IPS DF 4.7 (cell line): ENCODE results near the gene WWC2.

Source experiments
- DNase-seq: peaks from one replicate; pipeline ENCODE4 v3.0.0-alpha.2; 2013; ENCODE audit warnings: low spot score; ENCODE audit errors: extremely low read depth

The WWC2 gene

GRCh38 chr4:183200453-183200852 is 101.4 kb downstream of the WWC2 start:
- DNase-seq: no peak

DNA sequence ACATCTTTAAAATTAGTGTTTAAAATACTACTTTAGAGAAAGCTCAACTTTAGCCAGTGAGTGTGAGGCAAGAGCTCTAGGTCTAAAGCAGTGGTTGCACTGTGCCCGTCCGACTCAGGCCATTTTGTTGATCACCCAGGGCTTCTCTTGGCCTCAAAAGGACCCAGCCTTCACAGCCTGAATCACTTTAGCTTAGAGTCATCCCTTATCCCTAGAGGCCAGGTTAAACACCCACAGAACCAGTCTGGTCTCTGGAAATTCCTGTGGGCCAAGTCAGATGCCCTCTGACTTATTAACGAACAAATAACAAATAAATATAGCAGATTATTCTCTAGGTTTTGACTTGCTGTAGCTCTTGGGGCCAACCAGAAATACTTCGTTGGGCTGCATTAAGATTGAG is 102.3 kb downstream of the WWC2 start:
- DNase-seq: no peak

DNA sequence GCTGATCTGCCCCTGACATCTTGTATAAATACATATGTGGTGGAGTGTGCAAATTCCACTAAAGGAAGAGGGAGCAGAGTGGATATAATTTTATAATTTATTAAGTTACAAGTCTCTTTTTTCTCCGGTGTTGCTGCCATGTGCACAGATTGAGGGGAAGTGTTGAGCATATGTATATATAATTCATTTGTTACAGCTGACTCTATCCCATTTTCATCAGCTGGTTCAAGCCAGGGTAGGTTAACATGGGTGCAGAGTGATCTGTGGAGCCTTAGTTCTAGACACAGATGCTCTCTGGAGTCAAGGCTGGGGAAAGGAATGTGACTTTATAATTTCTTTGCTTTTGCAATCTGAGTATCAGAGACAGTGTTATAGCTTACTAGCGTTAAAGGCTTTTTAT is 103.5 kb downstream of the WWC2 start:
- no peak for DNase-seq

GRCh38 chr4:183204793-183205192 is 105.7 kb downstream of the WWC2 start:
- no peak for DNase-seq

DNA sequence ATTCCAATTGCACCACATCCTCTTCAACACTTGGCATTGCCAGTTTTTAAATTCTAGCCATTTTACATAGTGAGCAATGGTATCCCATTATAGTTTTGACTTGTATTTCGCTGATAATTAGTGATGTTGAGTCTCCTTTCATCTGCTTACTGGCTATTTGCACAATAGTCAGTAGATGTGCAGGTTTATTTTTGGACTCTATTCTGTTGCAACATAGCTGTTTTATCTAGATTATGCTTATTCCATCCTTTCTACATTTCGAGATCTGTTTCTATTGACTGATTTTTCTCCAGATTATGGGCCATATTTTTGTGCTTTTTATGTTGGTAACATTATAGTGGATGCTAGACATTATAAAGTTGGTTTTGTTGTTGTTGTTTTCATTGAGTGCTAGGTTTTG is 106.1 kb downstream of the WWC2 start:
- no peak for DNase-seq

DNA sequence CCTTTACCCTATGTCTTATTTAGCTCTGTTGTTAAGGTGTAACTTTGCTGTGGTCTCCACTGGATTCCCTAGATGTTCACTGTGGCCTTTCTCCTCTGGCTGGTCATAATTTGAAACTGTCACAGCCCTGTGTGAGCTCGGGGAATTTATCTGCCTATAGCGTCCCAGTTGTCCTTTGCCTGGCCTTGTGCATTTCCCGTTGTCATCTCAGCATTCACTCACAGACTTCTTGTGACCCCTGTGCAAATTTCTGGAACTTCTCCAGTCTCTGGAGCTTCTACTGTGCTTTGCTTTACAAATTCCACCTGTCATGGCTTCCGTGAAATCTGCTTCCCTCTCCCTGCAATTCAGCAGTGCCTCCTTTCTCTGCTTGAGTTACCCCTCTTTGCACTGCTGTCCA is 106.7 kb downstream of the WWC2 start:
- no peak for DNase-seq

GRCh38 chr4:183211533-183211932 is 112.5 kb downstream of the WWC2 start:
- DNase-seq: no peak

DNA sequence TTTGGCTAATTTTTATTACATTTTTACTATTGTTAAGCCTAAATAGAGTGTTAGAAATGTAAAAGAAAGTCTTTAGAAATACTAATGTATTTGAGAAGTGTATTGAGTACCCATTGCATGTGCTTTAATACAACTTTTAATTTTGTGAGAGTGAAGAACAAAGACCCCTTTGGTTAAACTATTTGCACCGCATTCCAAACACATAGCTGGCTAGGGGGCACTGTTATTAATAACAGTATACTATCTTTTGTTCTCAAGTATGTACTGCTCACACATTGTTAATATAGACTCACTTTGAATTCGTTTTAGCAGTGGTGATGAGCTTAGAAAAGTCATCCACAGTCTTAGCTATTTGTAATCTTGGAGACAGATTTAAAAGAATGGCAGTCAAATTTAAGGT is 114.9 kb downstream of the WWC2 start:
- no peak for DNase-seq

- DNase-seq: no peak
Measured at GRCh38 chr4:183214912-183215488, 115.9 kb downstream of the WWC2 start.

DNA sequence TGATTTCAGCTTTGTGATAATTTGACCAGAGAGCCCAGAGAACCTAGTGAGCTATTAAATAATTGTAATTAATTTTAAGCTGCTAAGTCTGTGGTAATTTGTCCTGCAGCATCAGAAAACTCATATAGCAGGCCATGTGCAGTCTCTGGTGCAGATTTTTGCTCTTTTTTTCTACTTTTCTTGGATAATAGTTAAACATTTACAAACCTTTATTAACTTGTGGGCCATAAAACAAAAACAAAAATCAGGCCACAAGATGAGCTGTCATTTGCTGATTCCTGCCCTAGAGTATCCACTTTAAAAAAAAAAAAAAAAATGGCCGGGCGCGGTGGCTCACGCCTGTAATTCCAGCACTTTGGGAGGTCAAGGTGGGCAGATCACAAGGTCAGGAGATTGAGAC is 121.2 kb downstream of the WWC2 start:
- DNase-seq: no peak

DNA sequence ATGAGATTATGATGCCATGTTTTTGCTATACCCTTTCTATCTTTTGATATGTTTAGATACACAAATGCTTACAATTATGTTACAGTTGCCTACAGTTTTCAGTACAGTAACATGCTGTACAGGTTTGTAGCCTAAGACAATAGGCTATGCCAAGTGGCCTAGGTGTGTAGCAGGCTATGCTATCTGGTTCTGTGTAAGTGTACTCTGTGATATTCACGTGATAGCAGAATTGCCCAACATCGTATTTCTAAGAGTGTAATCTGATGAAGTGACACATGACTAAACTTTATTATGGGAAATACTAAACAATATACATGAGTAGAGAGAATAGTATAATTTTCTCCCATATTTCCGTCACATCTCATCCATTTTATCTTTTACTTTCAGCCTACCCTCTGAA is 124.0 kb downstream of the WWC2 start:
- DNase-seq: no peak

- no peak for DNase-seq
Measured at GRCh38 chr4:183229397-183229796, 130.3 kb downstream of the WWC2 start.

- DNase-seq: no peak
Measured at GRCh38 chr4:183240581-183241321, 141.7 kb downstream of the WWC2 start.

GRCh38 chr4:183241322-183241640 is 142.2 kb downstream of the WWC2 start:
- no peak for DNase-seq

GRCh38 chr4:183241721-183242151 is 142.7 kb downstream of the WWC2 start:
- no peak for DNase-seq

- no peak for DNase-seq
Measured at GRCh38 chr4:183242291-183242690, 143.2 kb downstream of the WWC2 start.

- no peak for DNase-seq
Measured at GRCh38 chr4:183244019-183244418, 145.0 kb downstream of the WWC2 start.

GRCh38 chr4:183244506-183244905 is 145.4 kb downstream of the WWC2 start:
- DNase-seq: no peak

DNA sequence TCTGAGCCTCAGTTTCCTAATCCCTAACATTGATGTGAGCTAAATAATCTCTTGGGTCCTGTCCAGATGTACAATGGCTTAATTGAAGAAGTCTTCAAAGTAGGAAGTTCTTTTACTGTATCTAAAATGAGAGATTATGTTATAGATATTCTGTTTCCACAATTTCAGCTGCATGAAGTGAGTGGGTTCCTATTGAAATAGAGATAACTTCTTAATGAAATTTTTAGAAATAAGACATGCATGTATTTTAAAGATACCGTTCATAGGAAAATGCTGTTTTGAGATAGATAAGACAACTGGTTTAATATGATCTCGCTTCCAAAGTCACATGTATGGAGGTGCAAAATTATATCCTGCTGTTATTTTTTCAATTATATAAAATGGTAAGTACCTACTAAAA is 149.1 kb downstream of the WWC2 start:
- no peak for DNase-seq

GRCh38 chr4:183249854-183250253 is 150.8 kb downstream of the WWC2 start:
- no peak for DNase-seq

- no peak for DNase-seq
Measured at GRCh38 chr4:183250831-183251230, 151.8 kb downstream of the WWC2 start.

DNA sequence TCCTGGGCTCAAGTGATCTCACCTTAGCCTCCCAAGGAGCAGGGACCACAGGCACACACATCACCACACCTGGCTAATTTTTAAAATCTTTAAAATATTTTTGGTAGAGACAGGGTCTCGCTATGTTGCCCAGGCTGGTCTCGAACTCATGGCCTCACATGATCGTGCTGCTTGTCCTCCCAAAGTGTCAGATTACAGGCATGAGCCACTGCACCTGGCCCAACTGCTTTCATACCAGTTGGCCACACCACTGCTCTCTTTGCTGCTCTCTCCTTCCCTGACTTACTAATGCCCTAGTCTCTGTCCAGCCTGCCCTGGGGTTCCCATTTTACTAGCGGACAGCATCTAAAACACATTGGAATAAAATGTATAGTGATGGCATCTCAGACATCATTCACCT is 153.9 kb downstream of the WWC2 start:
- no peak for DNase-seq

- no peak for DNase-seq
Measured at GRCh38 chr4:183253451-183253850, 154.4 kb downstream of the WWC2 start.

- DNase-seq: no peak
Measured at GRCh38 chr4:183254162-183254561, 155.1 kb downstream of the WWC2 start.
